CD14-positive monocyte (primary cell): ENCODE results near the gene CHST10. TPM values are rescaled to one million over a fixed set of nuclear protein-coding genes. Genes with fewer than 3 reads are reported as not detected.

ENCODE experiments used
- DNase-seq, 3 donors: peaks; one replicate each; pipeline ENCODE4 v3.0.0-alpha.2; 2011 to 2022
- H2AFZ ChIP-seq: 2 replicates; pipeline ENCODE4 v1.6.0; 2012; ENCODE audit warnings: mild to moderate bottlenecking, low read depth, low read length, inconsistent platforms; ENCODE audit not compliant: insufficient read depth, poor library complexity, severe bottlenecking
- H3K27ac ChIP-seq, 2 donors: 1 replicate in 1 of 2; 2 replicates in 1 of 2; pipeline ENCODE4 v1.5.1; 2012 to 2013; ENCODE audit warnings: low read length in 2 of 2, control low read depth in 1 of 2, inconsistent platforms in 1 of 2, low read depth in 1 of 2, mild to moderate bottlenecking in 1 of 2
- H3K27me3 ChIP-seq, 2 donors: one replicate each; pipeline versions ENCODE4 v1.6.0 to v1.6.1; 2011 to 2013; ENCODE audit warnings: low read length in 2 of 2; ENCODE audit not compliant: control insufficient read depth in 2 of 2, insufficient read depth in 2 of 2
- H3K36me3 ChIP-seq, 2 donors: replicated peaks in 1 of 2; 1 replicate in 1 of 2; 2 replicates in 1 of 2; pipeline versions ENCODE4 v1.5.1 to v1.6.1; 2012 to 2013; ENCODE audit warnings: low read length in 2 of 2, control low read depth in 1 of 2, inconsistent platforms in 1 of 2, mild to moderate bottlenecking in 1 of 2; ENCODE audit not compliant: insufficient read depth in 2 of 2, control insufficient read depth in 1 of 2
- H3K4me1 ChIP-seq, 2 donors: 1 replicate in 1 of 2; 2 replicates in 1 of 2; pipeline versions ENCODE4 v1.5.1 to v1.6.1; 2012 to 2013; ENCODE audit warnings: low read length in 2 of 2, control low read depth in 1 of 2, inconsistent platforms in 1 of 2, mild to moderate bottlenecking in 1 of 2, moderate library complexity in 1 of 2; ENCODE audit not compliant: insufficient read depth in 2 of 2, control insufficient read depth in 1 of 2
- H3K4me2 ChIP-seq: replicated peaks from 2 replicates; pipeline ENCODE3; 2012; ENCODE audit warnings: low read length, moderate library complexity, mild to moderate bottlenecking; ENCODE audit not compliant: poor library complexity, severe bottlenecking; ENCODE audit errors: extremely low read depth
- H3K4me3 ChIP-seq, 3 experiments: fragments of 200-600 bp in 1 of 3; sonication (generic) in 1 of 3; replicated peaks in 1 of 3; 1 replicate in 2 of 3; 2 replicates in 1 of 3; pipeline ENCODE4 v1.5.1; 2011 to 2013; ENCODE audit warnings: low read length in 3 of 3, mild to moderate bottlenecking in 3 of 3, control low read depth in 2 of 3, low read depth in 2 of 3, inconsistent platforms in 1 of 3, moderate library complexity in 1 of 3
- H3K79me2 ChIP-seq: 2 replicates; pipeline ENCODE4 v1.6.0; 2012; ENCODE audit warnings: mild to moderate bottlenecking, control low read depth, inconsistent platforms, low read length, moderate library complexity; ENCODE audit not compliant: insufficient read depth
- H3K9ac ChIP-seq: 2 replicates; pipeline ENCODE4 v1.6.0; 2017; ENCODE audit warnings: low read length, mild to moderate bottlenecking; ENCODE audit not compliant: insufficient read depth, poor library complexity, severe bottlenecking
- H3K9me3 ChIP-seq, 2 donors: replicated peaks in 1 of 2; 1 replicate in 1 of 2; 2 replicates in 1 of 2; pipeline versions ENCODE4 v1.5.1 to v1.6.1; 2012 to 2013; ENCODE audit warnings: low read length in 2 of 2, control low read depth in 1 of 2; ENCODE audit not compliant: control insufficient read depth in 1 of 2, insufficient read depth in 1 of 2
- H4K20me1 ChIP-seq: 2 replicates; pipeline ENCODE4 v1.6.0; 2012; ENCODE audit warnings: mild to moderate bottlenecking, low read length, control low read depth, moderate library complexity; ENCODE audit not compliant: insufficient read depth
- H3K27ac Mint-ChIP-seq, 7 donors: one replicate each; pipeline ENCODE4 v1.8.0; 2020; ENCODE audit warnings: mild to moderate bottlenecking in 7 of 7, mixed read lengths in 7 of 7, moderate library complexity in 6 of 7, inconsistent platforms in 2 of 7
- H3K27me3 Mint-ChIP-seq, 3 donors: one replicate each; pipeline ENCODE4 v1.8.0; 2021 to 2022; ENCODE audit warnings: low read depth in 3 of 3, mild to moderate bottlenecking in 3 of 3, mixed read lengths in 3 of 3, moderate library complexity in 3 of 3, inconsistent platforms in 1 of 3
- H3K36me3 Mint-ChIP-seq, 2 donors: one replicate each; pipeline ENCODE4 v1.8.0; 2020; ENCODE audit warnings: mixed read lengths in 2 of 2, inconsistent platforms in 1 of 2, mild to moderate bottlenecking in 1 of 2
- H3K4me1 Mint-ChIP-seq: one replicate; pipeline ENCODE4 v1.8.0; 2020; ENCODE audit warnings: mild to moderate bottlenecking, mixed read lengths
- H3K4me3 Mint-ChIP-seq, 2 donors: one replicate each; pipeline ENCODE4 v1.8.0; 2020; ENCODE audit warnings: mild to moderate bottlenecking in 2 of 2, mixed read lengths in 2 of 2, moderate library complexity in 1 of 2
- H3K9me3 Mint-ChIP-seq, 7 donors: one replicate each; pipeline ENCODE4 v1.8.0; 2020 to 2022; ENCODE audit warnings: mixed read lengths in 7 of 7, mild to moderate bottlenecking in 6 of 7, moderate library complexity in 6 of 7, inconsistent platforms in 2 of 7
- CTCF ChIP-seq: fragments of 200-600 bp; IDR thresholded peaks from one replicate; pipeline ENCODE4 v1.8.0; 2022; ENCODE audit warnings: antibody characterized with exemption, mild to moderate bottlenecking
- WGBS: methylation state at CpG from one replicate; pipeline ENCODE4 v1.1.5; 2013; ENCODE audit warnings: missing lambda C conversion rate; ENCODE audit not compliant: insufficient coverage; 5-methylcytosine and 5-hydroxymethylcytosine counted together
- intact Hi-C, 2 donors: fragments of 100-400 bp; cut with micrococcal nuclease; formaldehyde crosslinking; loops; one replicate each; pipeline versions ENCODE4 v1.15.0 to v1.15.1; 2023
- polyA plus RNA-seq, 3 donors: library from polyadenylated mRNA; depleted of rRNA in 1 of 3; unstranded in 2 of 3; stranded (reverse) in 1 of 3; fragments of 300-500 nt in 2 of 3; fragments of >200 nt in 1 of 3; fragmentation: Illumina TruSeq in 2 of 3; gene quantifications; 1 replicate in 2 of 3; 2 replicates in 1 of 3; pipeline ENCODE4 v1.2.3, GENCODE V29; 2012 to 2021

CHST10 gene
- polyA plus RNA-seq, 3 donors: 0.52 to 0.54 TPM; not detected in 1

DNA sequence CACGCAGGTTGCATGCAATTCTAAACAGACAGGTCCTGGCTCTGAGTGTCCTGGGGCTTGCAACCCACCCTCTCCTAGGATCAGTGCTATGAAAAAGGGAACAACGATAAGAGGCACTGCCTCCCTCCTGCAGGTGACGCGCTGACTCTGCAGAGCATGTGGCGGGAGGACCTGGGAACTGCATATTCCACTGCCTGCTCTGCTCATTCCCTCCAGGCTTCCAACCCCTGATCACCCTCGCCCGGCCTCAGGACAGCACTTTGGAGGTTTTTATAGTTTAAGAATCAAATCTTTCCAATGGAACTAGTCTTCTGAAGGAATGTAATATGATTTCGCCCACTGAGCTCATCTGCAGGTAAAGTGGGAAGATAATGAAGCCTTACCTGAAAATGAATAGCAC lies 8.5 kb downstream of the CHST10 start:
- intact Hi-C loops: no loop called here
- no peak overlapping the region for H3K9ac ChIP-seq
- H3K4me1 Mint-ChIP-seq: no peaks in the 10 kb centered on the region
- H3K4me1 ChIP-seq: no peaks in the 10 kb centered on the region
- no peak overlapping the region for H2AFZ ChIP-seq
- 63% methylated on average over 4 of the region's 8 CpGs for WGBS
- H3K79me2 ChIP-seq: no peaks in the 10 kb centered on the region
- H3K27me3 Mint-ChIP-seq: peaks cover 0 to 2% (median 0%) of the 10 kb centered on the region in 3 donors
- TF ChIP-seq CTCF: no peak
- no peak overlapping the region for H3K27ac Mint-ChIP-seq
- peaks cover 8 to 13% of the 10 kb centered on the region in 2 donors for H3K36me3 Mint-ChIP-seq
- no peaks in the 10 kb centered on the region for H3K27me3 ChIP-seq
- H4K20me1 ChIP-seq: no peaks in the 10 kb centered on the region
- H3K27ac ChIP-seq: no peak overlapping the region
- H3K4me3 ChIP-seq: no peak overlapping the region
- no peak for DNase-seq
- no peaks in the 10 kb centered on the region for H3K9me3 ChIP-seq
- no peak overlapping the region for H3K4me3 Mint-ChIP-seq
- no peaks in the 10 kb centered on the region for H3K9me3 Mint-ChIP-seq
- peaks cover 3 to 26% of the 10 kb centered on the region in 2 donors for H3K36me3 ChIP-seq
- H3K4me2 ChIP-seq: no peak overlapping the region

GRCh38 chr2:100408104-100408503 lies 9.4 kb downstream of the CHST10 start:
- H3K27me3 Mint-ChIP-seq: peaks cover 0 to 2% (median 0%) of the 10 kb centered on the region in 3 donors
- H3K9ac ChIP-seq: no peak overlapping the region
- H3K4me2 ChIP-seq: no peak overlapping the region
- H4K20me1 ChIP-seq: no peaks in the 10 kb centered on the region
- H3K79me2 ChIP-seq: no peaks in the 10 kb centered on the region
- no peak overlapping the region for H3K4me3 Mint-ChIP-seq
- DNase-seq: no peak
- TF ChIP-seq CTCF: no peak
- no peaks in the 10 kb centered on the region for H3K9me3 ChIP-seq
- no peaks in the 10 kb centered on the region for H3K4me1 ChIP-seq
- no peak overlapping the region for H3K4me3 ChIP-seq
- H3K27me3 ChIP-seq: no peaks in the 10 kb centered on the region
- no peaks in the 10 kb centered on the region for H3K4me1 Mint-ChIP-seq
- no peak overlapping the region for H3K27ac ChIP-seq
- peak overlapping the region in 1 of 7 donors; percentile 77 for H3K27ac Mint-ChIP-seq
- H3K36me3 ChIP-seq: peaks cover 3 to 26% of the 10 kb centered on the region in 2 donors
- peaks cover 8% of the 10 kb centered on the region in 2 donors for H3K36me3 Mint-ChIP-seq
- H2AFZ ChIP-seq: no peak overlapping the region
- WGBS: 94% methylated on average over 2 of the region's 2 CpGs
- no peaks in the 10 kb centered on the region for H3K9me3 Mint-ChIP-seq
- intact Hi-C loops: no loop called here
